DOHH2 (cell line): ENCODE results near the gene CALHM3.

Experiments used
- CTCF ChIP-seq: fragments of 200-600 bp; sonication (generic); IDR thresholded peaks from one replicate; pipeline ENCODE4 v1.5.1; 2014; ENCODE audit warnings: antibody characterized with exemption, mild to moderate bottlenecking, low read depth, low read length; ENCODE audit not compliant: poor library complexity, severe bottlenecking
- EZH2phosphoT487 ChIP-seq: fragments of 200-600 bp; sonication (generic); IDR thresholded peaks from 2 replicates; pipeline ENCODE4 v1.6.1; 2017; ENCODE audit warnings: borderline replicate concordance, mild to moderate bottlenecking, antibody characterized with exemption, low read length, moderate library complexity, mixed read lengths

- TF ChIP-seq CTCF (no peak), EZH2phosphoT487 (no peak)
Measured at GRCh38 chr10:103473261-103473671, 5.8 kb downstream of the CALHM3 start.
